ENCODE results near the gene LHX3. TPM values are rescaled to one million over a fixed set of nuclear protein-coding genes. Genes with fewer than 3 reads are reported as not detected.

Gene LHX3
- polyA plus RNA-seq, 1 donor from 2014 or later, result not detected

DNA sequence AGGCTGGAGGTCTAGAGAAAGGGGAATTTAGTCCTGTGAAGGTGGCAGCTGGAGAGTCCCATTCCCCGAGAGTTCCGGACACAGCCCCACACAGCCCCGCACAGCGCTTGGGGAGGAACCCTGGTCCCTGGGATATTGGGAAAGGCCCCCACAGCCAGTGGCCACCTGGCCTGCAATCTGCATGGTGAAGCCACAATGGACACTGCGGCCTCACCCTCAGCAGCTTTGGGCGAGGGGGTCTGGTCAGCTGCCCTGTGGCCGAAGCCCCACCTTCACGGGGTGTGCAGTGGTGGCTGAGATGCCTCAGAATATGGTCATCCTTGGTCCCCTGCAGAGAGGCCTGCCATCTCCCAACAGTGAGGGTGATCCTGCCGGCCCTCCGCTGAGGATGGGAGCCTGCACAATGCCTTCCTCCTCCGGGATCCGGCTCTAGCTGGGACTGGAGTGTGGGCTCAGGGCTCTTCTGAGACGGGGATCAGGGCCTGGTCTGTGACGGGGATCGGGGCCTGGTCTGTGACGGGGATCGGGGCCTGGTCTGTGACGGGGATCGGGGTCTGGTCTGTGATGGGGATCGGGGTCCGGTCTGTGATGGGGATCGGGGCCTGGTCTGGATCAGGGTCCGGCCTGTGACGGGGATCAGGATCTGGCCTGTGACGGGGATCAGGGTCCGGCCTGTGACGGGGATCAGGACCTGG is 52.9 kb downstream of the LHX3 start:
- Histone ChIP-seq H3K9ac (ENCODE audit: low read length) (no peak overlapping the region), H3K9me2 (ENCODE audit: insufficient read depth, low read length) (no peaks in the 10 kb centered on the region), H2AFZ (ENCODE audit: low read depth, low read length) (no peak overlapping the region), H3K4me2 (ENCODE audit: low read length) (no peak overlapping the region), H3K9me3 (ENCODE audit: low read length) (no peaks in the 10 kb centered on the region), H3K27me3 (ENCODE audit: insufficient read depth, low read depth, low read length) (no peaks in the 10 kb centered on the region), H4K20me1 (ENCODE audit: insufficient read depth) (no peaks in the 10 kb centered on the region), H3K36me3 (ENCODE audit: insufficient read depth, low read length) (no peaks in the 10 kb centered on the region), H3K79me2 (replicated peaks; ENCODE audit: insufficient read depth, low read length) (no peaks in the 10 kb centered on the region), H3K4me3 (ENCODE audit: low read length) (no peak overlapping the region), H3K27ac (ENCODE audit: low read length) (no peak overlapping the region), H3F3A (ENCODE audit: insufficient read depth, low read length, poor library complexity, severe bottlenecking) (no peaks in the 10 kb centered on the region)
- TF ChIP-seq, protein P1, sequence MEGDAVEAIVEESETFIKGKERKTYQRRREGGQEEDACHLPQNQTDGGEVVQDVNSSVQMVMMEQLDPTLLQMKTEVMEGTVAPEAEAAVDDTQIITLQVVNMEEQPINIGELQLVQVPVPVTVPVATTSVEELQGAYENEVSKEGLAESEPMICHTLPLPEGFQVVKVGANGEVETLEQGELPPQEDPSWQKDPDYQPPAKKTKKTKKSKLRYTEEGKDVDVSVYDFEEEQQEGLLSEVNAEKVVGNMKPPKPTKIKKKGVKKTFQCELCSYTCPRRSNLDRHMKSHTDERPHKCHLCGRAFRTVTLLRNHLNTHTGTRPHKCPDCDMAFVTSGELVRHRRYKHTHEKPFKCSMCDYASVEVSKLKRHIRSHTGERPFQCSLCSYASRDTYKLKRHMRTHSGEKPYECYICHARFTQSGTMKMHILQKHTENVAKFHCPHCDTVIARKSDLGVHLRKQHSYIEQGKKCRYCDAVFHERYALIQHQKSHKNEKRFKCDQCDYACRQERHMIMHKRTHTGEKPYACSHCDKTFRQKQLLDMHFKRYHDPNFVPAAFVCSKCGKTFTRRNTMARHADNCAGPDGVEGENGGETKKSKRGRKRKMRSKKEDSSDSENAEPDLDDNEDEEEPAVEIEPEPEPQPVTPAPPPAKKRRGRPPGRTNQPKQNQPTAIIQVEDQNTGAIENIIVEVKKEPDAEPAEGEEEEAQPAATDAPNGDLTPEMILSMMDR (IDR thresholded peaks at IDR 0.05; ENCODE audit: poor library complexity, severe bottlenecking), result no peak
- TF ChIP-seq, protein P2, sequence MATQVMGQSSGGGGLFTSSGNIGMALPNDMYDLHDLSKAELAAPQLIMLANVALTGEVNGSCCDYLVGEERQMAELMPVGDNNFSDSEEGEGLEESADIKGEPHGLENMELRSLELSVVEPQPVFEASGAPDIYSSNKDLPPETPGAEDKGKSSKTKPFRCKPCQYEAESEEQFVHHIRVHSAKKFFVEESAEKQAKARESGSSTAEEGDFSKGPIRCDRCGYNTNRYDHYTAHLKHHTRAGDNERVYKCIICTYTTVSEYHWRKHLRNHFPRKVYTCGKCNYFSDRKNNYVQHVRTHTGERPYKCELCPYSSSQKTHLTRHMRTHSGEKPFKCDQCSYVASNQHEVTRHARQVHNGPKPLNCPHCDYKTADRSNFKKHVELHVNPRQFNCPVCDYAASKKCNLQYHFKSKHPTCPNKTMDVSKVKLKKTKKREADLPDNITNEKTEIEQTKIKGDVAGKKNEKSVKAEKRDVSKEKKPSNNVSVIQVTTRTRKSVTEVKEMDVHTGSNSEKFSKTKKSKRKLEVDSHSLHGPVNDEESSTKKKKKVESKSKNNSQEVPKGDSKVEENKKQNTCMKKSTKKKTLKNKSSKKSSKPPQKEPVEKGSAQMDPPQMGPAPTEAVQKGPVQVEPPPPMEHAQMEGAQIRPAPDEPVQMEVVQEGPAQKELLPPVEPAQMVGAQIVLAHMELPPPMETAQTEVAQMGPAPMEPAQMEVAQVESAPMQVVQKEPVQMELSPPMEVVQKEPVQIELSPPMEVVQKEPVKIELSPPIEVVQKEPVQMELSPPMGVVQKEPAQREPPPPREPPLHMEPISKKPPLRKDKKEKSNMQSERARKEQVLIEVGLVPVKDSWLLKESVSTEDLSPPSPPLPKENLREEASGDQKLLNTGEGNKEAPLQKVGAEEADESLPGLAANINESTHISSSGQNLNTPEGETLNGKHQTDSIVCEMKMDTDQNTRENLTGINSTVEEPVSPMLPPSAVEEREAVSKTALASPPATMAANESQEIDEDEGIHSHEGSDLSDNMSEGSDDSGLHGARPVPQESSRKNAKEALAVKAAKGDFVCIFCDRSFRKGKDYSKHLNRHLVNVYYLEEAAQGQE (IDR thresholded peaks at IDR 0.05; ENCODE audit: borderline replicate concordance), result no peak
- TF ChIP-seq POLR2AphosphoS5 (IDR thresholded peaks at IDR 0.05) (no peak), MXI1 (conservative IDR thresholded peaks at IDR 0.05; ENCODE audit: poor library complexity, severe bottlenecking) (no peak), TAF1 (IDR thresholded peaks at IDR 0.05; ENCODE audit: low read depth) (no peak), EZH2 (IDR thresholded peaks at IDR 0.05; ENCODE audit: borderline replicate concordance, insufficient read depth, low read length, poor library complexity, severe bottlenecking) (no peak), RAD21 (conservative IDR thresholded peaks at IDR 0.05) (no peak), SMC3 (conservative IDR thresholded peaks at IDR 0.05; ENCODE audit: poor library complexity) (no peak), EP300 (conservative IDR thresholded peaks at IDR 0.05; ENCODE audit: poor library complexity, severe bottlenecking) (no peak)

DNA sequence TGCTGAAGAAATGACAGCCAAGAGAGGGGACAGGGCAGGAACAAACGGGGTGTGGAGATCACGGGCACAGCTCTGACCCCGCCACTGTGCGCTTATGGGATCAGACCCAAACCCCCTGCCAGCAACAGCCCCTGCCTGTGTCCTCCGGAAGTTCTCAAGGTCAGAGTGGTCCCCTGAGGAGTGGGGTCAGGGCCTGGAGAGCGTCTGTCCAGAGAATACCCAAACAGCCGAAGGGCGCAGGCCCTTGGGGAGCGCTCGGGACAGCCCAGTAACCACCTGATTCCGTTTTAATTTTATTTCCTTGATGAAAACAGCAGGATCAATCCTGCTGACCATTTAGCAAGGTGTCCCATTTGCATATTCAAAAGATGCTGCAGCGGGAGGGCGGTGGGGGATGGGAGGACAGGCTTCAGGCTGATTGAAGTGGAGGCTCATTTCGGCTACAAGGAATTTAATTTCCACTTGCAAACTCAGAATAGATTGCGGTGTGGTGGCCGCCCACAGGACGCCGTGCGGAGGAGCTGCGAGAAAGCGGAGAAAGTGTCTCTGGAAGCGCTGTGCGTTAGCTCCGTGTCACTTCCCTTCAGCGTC is 53.6 kb downstream of the LHX3 start:
- Histone ChIP-seq H3K9me3 (ENCODE audit: low read length) (no peaks in the 10 kb centered on the region), H2AFZ (ENCODE audit: low read depth, low read length) (no peak overlapping the region), H3K27ac (ENCODE audit: low read length) (no peak overlapping the region), H3K27me3 (ENCODE audit: insufficient read depth, low read depth, low read length) (no peaks in the 10 kb centered on the region), H4K20me1 (ENCODE audit: insufficient read depth) (no peaks in the 10 kb centered on the region), H3K79me2 (replicated peaks; ENCODE audit: insufficient read depth, low read length) (no peaks in the 10 kb centered on the region), H3K36me3 (ENCODE audit: insufficient read depth, low read length) (no peaks in the 10 kb centered on the region), H3K4me3 (ENCODE audit: low read length) (no peak overlapping the region), H3K4me2 (ENCODE audit: low read length) (no peak overlapping the region), H3K9ac (ENCODE audit: low read length) (no peak overlapping the region), H3F3A (ENCODE audit: insufficient read depth, low read length, poor library complexity, severe bottlenecking) (no peaks in the 10 kb centered on the region), H3K9me2 (ENCODE audit: insufficient read depth, low read length) (no peaks in the 10 kb centered on the region)
- TF ChIP-seq, protein P2 (IDR thresholded peaks at IDR 0.05; ENCODE audit: borderline replicate concordance), result no peak
- no peak for TF ChIP-seq EZH2 (IDR thresholded peaks at IDR 0.05; ENCODE audit: borderline replicate concordance, insufficient read depth, low read length, poor library complexity, severe bottlenecking)
- no peak for TF ChIP-seq POLR2AphosphoS5 (IDR thresholded peaks at IDR 0.05)
- TF ChIP-seq RAD21 (conservative IDR thresholded peaks at IDR 0.05), result no peak
- TF ChIP-seq, protein P1 (IDR thresholded peaks at IDR 0.05; ENCODE audit: poor library complexity, severe bottlenecking), result no peak
- TF ChIP-seq EP300 (conservative IDR thresholded peaks at IDR 0.05; ENCODE audit: poor library complexity, severe bottlenecking), result no peak
- no peak for TF ChIP-seq SMC3 (conservative IDR thresholded peaks at IDR 0.05; ENCODE audit: poor library complexity)
- no peak for TF ChIP-seq TAF1 (IDR thresholded peaks at IDR 0.05; ENCODE audit: low read depth)
